Mesenchymal stem cell (in vitro differentiated cells and primary cell): Measurements from ENCODE around the gene KIAA0232.
A peak's percentile ranks its signal among the peaks of the same experiment; 100 is the strongest.

ENCODE experiments used
- DNase-seq: peaks from one replicate; pipeline ENCODE4 v3.0.0-alpha.2; 2013
- H2AFZ ChIP-seq: one replicate; pipeline ENCODE4 v1.6.1; 2013; ENCODE audit warnings: low read depth, mild to moderate bottlenecking, control low read depth, inconsistent platforms, low read length, moderate library complexity
- H2AK5ac ChIP-seq: 2 replicates; pipeline ENCODE4 v1.6.1; 2013; ENCODE audit warnings: low read length, moderate library complexity, mild to moderate bottlenecking, inconsistent platforms; ENCODE audit not compliant: severe bottlenecking
- H2BK120ac ChIP-seq: one replicate; pipeline ENCODE4 v1.6.1; 2013; ENCODE audit warnings: low read depth, mild to moderate bottlenecking, inconsistent platforms, low read length, moderate library complexity
- H2BK12ac ChIP-seq, 2 experiments: one replicate each; pipeline ENCODE4 v1.6.1; 2013; ENCODE audit warnings: inconsistent platforms in 2 of 2, low read length in 2 of 2, mild to moderate bottlenecking in 2 of 2, moderate library complexity in 2 of 2, control low read depth in 1 of 2
- H2BK15ac ChIP-seq: one replicate; pipeline ENCODE4 v1.6.1; 2013; ENCODE audit warnings: mild to moderate bottlenecking, low read depth, inconsistent platforms; ENCODE audit not compliant: poor library complexity, severe bottlenecking
- H2BK5ac ChIP-seq: 2 replicates; pipeline ENCODE4 v1.6.1; 2013; ENCODE audit warnings: low read depth, mild to moderate bottlenecking, low read length, control low read depth, inconsistent platforms; ENCODE audit not compliant: poor library complexity, severe bottlenecking
- H3K14ac ChIP-seq, 2 experiments: one replicate each; pipeline ENCODE4 v1.6.1; 2013; ENCODE audit warnings: inconsistent platforms in 2 of 2, low read length in 2 of 2, control low read depth in 1 of 2, mild to moderate bottlenecking in 1 of 2, moderate library complexity in 1 of 2
- H3K18ac ChIP-seq, 2 experiments: one replicate each; pipeline ENCODE4 v1.6.1; 2013; ENCODE audit warnings: inconsistent platforms in 2 of 2, low read length in 2 of 2, control low read depth in 1 of 2, low read depth in 1 of 2, mild to moderate bottlenecking in 1 of 2
- H3K23ac ChIP-seq, 2 experiments: one replicate each; pipeline ENCODE4 v1.6.1; 2013; ENCODE audit warnings: inconsistent platforms in 2 of 2, low read length in 2 of 2, mild to moderate bottlenecking in 2 of 2, moderate library complexity in 2 of 2, control low read depth in 1 of 2
- H3K27ac ChIP-seq: 2 replicates; pipeline ENCODE4 v1.5.1; 2013; ENCODE audit warnings: mild to moderate bottlenecking, moderate library complexity, low read length, control low read depth, inconsistent platforms; ENCODE audit not compliant: poor library complexity, severe bottlenecking
- H3K27me3 ChIP-seq, 2 experiments: 2 replicates each; pipeline versions ENCODE4 v1.6.1 to v1.7.0; 2013; ENCODE audit warnings: low read length in 2 of 2, mild to moderate bottlenecking in 2 of 2, moderate library complexity in 2 of 2, control low read depth in 1 of 2, inconsistent platforms in 1 of 2; ENCODE audit not compliant: control insufficient read depth in 1 of 2, insufficient read depth in 1 of 2
- H3K36me3 ChIP-seq, 2 experiments: 2 replicates each; pipeline versions ENCODE4 v1.6.1 to v1.7.0; 2013; ENCODE audit warnings: low read length in 2 of 2, control low read depth in 1 of 2, inconsistent platforms in 1 of 2, low read depth in 1 of 2, mild to moderate bottlenecking in 1 of 2; ENCODE audit not compliant: insufficient read depth in 2 of 2, control insufficient read depth in 1 of 2
- H3K4ac ChIP-seq, 2 experiments: one replicate each; pipeline ENCODE4 v1.6.1; 2013; ENCODE audit warnings: inconsistent platforms in 2 of 2, low read length in 2 of 2, mild to moderate bottlenecking in 2 of 2, moderate library complexity in 2 of 2, control low read depth in 1 of 2, low read depth in 1 of 2
- H3K4me1 ChIP-seq: 2 replicates; pipeline ENCODE4 v1.6.1; 2013; ENCODE audit warnings: low read depth, low read length, control low read depth; ENCODE audit not compliant: control insufficient read depth, insufficient read depth
- H3K4me2 ChIP-seq: 2 replicates; pipeline ENCODE4 v1.6.1; 2013; ENCODE audit warnings: low read length, mild to moderate bottlenecking, inconsistent platforms; ENCODE audit not compliant: poor library complexity, severe bottlenecking
- H3K4me3 ChIP-seq, 2 experiments: 2 replicates each; pipeline versions ENCODE4 v1.5.1 to v1.7.0; 2013; ENCODE audit warnings: low read length in 2 of 2, mild to moderate bottlenecking in 2 of 2, control low read depth in 1 of 2, low read depth in 1 of 2; ENCODE audit not compliant: insufficient read depth in 1 of 2
- H3K79me1 ChIP-seq: replicated peaks from 2 replicates; pipeline ENCODE4 v1.6.1; 2013; ENCODE audit warnings: mild to moderate bottlenecking, control low read depth, low read length, inconsistent platforms; ENCODE audit not compliant: poor library complexity, severe bottlenecking
- H3K9ac ChIP-seq: 2 replicates; pipeline ENCODE4 v1.7.0; 2013; ENCODE audit warnings: mild to moderate bottlenecking, low read length, moderate library complexity
- H3K9me3 ChIP-seq: 2 replicates; pipeline ENCODE4 v1.7.0; 2013; ENCODE audit warnings: mild to moderate bottlenecking, low read length; ENCODE audit not compliant: control insufficient read depth
- H4K8ac ChIP-seq: one replicate; pipeline ENCODE4 v1.6.1; 2013; ENCODE audit warnings: inconsistent platforms, mild to moderate bottlenecking, low read length, moderate library complexity
- H4K91ac ChIP-seq: one replicate; pipeline ENCODE4 v1.6.1; 2013; ENCODE audit warnings: mild to moderate bottlenecking, low read length, inconsistent platforms
- WGBS: methylation state at CpG from one replicate; pipeline ENCODE4 v1.1.7; 2013; ENCODE audit warnings: mixed read lengths; 5-methylcytosine and 5-hydroxymethylcytosine counted together

KIAA0232 gene

GRCh38 chr4:6746721-6747293 is 35.7 kb upstream of the KIAA0232 start:
- Histone ChIP-seq H2AFZ (no peak overlapping the region), H2BK15ac (no peak overlapping the region), H4K91ac (no peak overlapping the region), H2BK5ac (no peak overlapping the region), H3K18ac (peak overlapping the region in 1 of 2 experiments; percentile 11), H3K27ac (no peak overlapping the region), H3K4me2 (no peak overlapping the region), H4K8ac (no peak overlapping the region), H2AK5ac (no peak overlapping the region), H3K79me1 (no peaks in the 10 kb centered on the region), H3K4ac (no peak overlapping the region), H3K27me3 (peaks cover 0 to 8% of the 10 kb centered on the region in 2 experiments), H3K36me3 (no peaks in the 10 kb centered on the region), H2BK12ac (peak overlapping the region in 1 of 2 experiments; percentile 16), H3K4me1 (peaks cover 24% of the 10 kb centered on the region), H3K4me3 (no peak overlapping the region), H3K23ac (no peak overlapping the region), H3K9me3 (no peaks in the 10 kb centered on the region), H2BK120ac (no peak overlapping the region), H3K14ac (no peak overlapping the region), H3K9ac (no peak overlapping the region)
- 87% methylated on average over 20 of the region's 20 CpGs for WGBS
- no peak for DNase-seq

- Histone ChIP-seq H3K9ac (no peak overlapping the region), H3K79me1 (no peaks in the 10 kb centered on the region), H4K8ac (peak overlapping the region; percentile 27), H4K91ac (no peak overlapping the region), H2AK5ac (no peak overlapping the region), H3K4me1 (peaks cover 24% of the 10 kb centered on the region), H3K23ac (no peak overlapping the region), H3K4ac (no peak overlapping the region), H2BK15ac (no peak overlapping the region), H3K18ac (peak overlapping the region in 1 of 2 experiments; percentile 16), H3K4me2 (no peak overlapping the region), H3K27me3 (peaks cover 0 to 7% of the 10 kb centered on the region in 2 experiments), H3K9me3 (no peaks in the 10 kb centered on the region), H2BK120ac (no peak overlapping the region), H2AFZ (no peak overlapping the region), H2BK12ac (peak overlapping the region; percentile 16 to 60), H3K27ac (no peak overlapping the region), H2BK5ac (no peak overlapping the region), H3K4me3 (no peak overlapping the region), H3K14ac (no peak overlapping the region), H3K36me3 (no peaks in the 10 kb centered on the region)
- 82% methylated on average over 11 of the region's 11 CpGs for WGBS
- DNase-seq: no peak
Observed at GRCh38 chr4:6747294-6748051, 35.1 kb upstream of the KIAA0232 start.

- H2BK15ac ChIP-seq: no peak overlapping the region
- H3K18ac ChIP-seq: peak overlapping the region in 1 of 2 experiments; percentile 11
- no peak for DNase-seq
- H3K79me1 ChIP-seq: no peaks in the 10 kb centered on the region
- no peak overlapping the region for H3K4me2 ChIP-seq
- no peaks in the 10 kb centered on the region for H3K9me3 ChIP-seq
- WGBS: 94% methylated on average over 8 of the region's 9 CpGs
- no peaks in the 10 kb centered on the region for H3K27me3 ChIP-seq
- peak overlapping the region; percentile 32 to 54 for H3K4ac ChIP-seq
- H3K23ac ChIP-seq: no peak overlapping the region
- H2AK5ac ChIP-seq: peak overlapping the region; percentile 54
- H4K91ac ChIP-seq: peak overlapping the region; percentile 54
- H2BK5ac ChIP-seq: no peak overlapping the region
- no peak overlapping the region for H3K27ac ChIP-seq
- no peak overlapping the region for H3K9ac ChIP-seq
- H3K36me3 ChIP-seq: no peaks in the 10 kb centered on the region
- H3K4me1 ChIP-seq: peaks cover 24% of the 10 kb centered on the region
- H2AFZ ChIP-seq: no peak overlapping the region
- peak overlapping the region in 1 of 2 experiments; percentile 44 for H3K14ac ChIP-seq
- peak overlapping the region in 1 of 2 experiments; percentile 2 for H3K4me3 ChIP-seq
- H4K8ac ChIP-seq: peak overlapping the region; percentile 68
- peak overlapping the region in 1 of 2 experiments; percentile 66 for H2BK12ac ChIP-seq
- H2BK120ac ChIP-seq: no peak overlapping the region
Observed at GRCh38 chr4:6748286-6748685, 34.2 kb upstream of the KIAA0232 start.
